ENCODE results near the gene DNAH1.

DNA sequence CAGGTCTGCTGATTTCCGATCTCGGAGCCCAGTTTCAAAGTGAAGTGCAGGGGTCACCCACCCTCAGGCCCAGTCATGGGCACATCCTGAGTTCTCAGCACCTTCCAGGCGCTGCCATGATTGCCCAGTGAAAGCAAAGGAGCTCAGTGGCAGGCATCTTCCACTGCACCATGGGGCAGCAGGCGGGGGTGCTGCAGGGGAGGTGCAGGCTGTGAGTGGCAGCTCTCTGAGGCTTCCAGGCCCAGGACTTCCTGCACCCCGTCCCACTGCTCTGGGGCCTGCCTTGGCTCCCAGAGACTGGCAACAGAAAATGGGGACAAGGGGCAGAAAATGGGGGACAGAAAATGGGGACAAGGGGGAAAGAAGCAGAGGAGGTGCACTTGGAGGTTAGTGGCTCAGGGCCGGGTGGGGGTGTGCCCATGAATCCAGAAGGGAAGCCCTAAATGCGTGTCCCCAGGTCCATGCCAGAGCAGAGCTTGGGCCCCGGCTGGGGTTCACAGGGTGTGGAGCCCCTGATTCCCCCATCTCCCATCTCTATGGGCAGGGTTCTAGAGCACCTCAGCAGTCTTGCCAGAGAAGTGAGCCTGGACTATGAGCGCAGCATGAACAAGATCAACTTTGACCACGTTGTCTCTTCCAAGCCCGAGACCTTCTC, 28.0 kb downstream of the DNAH1 start:
- TF ChIP-seq, protein P1, sequence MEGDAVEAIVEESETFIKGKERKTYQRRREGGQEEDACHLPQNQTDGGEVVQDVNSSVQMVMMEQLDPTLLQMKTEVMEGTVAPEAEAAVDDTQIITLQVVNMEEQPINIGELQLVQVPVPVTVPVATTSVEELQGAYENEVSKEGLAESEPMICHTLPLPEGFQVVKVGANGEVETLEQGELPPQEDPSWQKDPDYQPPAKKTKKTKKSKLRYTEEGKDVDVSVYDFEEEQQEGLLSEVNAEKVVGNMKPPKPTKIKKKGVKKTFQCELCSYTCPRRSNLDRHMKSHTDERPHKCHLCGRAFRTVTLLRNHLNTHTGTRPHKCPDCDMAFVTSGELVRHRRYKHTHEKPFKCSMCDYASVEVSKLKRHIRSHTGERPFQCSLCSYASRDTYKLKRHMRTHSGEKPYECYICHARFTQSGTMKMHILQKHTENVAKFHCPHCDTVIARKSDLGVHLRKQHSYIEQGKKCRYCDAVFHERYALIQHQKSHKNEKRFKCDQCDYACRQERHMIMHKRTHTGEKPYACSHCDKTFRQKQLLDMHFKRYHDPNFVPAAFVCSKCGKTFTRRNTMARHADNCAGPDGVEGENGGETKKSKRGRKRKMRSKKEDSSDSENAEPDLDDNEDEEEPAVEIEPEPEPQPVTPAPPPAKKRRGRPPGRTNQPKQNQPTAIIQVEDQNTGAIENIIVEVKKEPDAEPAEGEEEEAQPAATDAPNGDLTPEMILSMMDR (IDR thresholded peaks at IDR 0.05): no peak
- TF ChIP-seq EZH2 (IDR thresholded peaks at IDR 0.05; ENCODE audit: borderline replicate concordance, insufficient read depth, low read depth, low read length, poor library complexity, severe bottlenecking): no peak
